Superior temporal gyrus (tissue), 1 donor: ENCODE data around the gene DAB1.

ENCODE experiments used
- DNase-seq: peaks from one replicate; pipeline ENCODE4 v3.0.0-alpha.2; 2016; ENCODE audit errors: extremely low spot score

The DAB1 gene

DNA sequence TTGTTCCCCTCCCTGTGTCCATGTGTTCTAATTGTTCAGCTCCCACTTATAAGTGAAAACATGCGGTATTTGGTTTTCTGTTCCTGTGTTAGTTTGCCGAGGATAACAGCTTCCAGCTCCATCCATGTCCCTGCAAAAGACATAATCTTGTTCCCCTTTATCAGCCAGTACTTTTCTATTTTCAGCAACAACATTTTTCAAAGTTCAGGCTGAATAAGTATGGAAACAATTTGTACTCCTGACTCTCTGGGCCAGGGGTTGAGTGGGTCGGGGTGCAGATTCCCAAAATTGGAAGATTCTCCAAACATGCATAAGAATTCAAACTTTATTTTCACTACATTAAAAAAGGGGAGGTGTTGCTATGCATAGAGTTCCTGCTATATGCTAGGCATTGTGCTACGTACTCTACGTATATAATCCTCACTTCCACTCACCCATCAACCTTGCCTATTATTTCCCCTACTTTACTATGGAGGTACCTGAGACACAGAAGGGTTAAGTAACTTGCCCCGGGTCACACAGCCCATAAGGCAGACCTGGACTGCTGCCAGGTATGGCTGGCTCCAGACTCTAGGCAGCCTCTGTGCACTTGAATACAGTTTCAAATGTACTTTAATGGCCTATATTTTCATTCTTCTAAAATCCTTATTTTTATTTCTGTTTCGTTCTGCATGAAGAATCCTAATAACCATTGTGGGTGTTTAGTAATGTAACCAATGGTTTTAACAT lies 341.0 kb downstream of the DAB1 start:
- DNase-seq = no peak

DNA sequence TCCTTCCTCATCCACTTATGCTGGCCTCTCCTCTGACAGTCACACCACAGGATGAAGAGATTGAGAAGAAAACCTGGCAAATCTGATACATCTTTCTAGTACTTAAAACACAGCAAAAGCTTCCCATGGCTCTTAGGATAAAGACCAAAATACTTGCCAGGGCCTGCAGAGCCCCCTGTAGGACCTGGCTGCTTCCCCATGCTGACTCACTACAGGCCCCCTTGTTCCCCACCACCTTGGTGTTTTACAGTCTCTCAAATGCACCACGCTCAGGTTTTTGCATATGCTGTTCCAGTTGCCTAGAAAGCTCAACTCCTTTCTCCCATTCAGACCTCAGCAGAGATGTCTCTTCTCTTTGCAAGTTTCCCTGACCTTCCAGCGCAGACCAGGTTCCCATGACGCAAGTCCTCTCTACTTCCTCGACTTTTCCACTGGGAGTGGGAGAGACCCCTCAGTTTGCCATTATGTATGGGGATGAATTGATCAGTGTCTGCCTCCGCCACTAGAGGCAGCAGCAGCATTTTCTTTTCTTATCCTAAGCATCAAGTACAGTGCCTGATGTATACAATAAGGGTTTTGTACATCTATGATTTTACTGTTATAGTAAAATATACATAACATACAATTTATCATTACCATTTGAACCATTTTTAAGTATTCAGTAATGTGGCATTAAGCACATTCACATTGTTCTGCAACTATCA lies 344.3 kb downstream of the DAB1 start:
- DNase-seq = no peak

DNA sequence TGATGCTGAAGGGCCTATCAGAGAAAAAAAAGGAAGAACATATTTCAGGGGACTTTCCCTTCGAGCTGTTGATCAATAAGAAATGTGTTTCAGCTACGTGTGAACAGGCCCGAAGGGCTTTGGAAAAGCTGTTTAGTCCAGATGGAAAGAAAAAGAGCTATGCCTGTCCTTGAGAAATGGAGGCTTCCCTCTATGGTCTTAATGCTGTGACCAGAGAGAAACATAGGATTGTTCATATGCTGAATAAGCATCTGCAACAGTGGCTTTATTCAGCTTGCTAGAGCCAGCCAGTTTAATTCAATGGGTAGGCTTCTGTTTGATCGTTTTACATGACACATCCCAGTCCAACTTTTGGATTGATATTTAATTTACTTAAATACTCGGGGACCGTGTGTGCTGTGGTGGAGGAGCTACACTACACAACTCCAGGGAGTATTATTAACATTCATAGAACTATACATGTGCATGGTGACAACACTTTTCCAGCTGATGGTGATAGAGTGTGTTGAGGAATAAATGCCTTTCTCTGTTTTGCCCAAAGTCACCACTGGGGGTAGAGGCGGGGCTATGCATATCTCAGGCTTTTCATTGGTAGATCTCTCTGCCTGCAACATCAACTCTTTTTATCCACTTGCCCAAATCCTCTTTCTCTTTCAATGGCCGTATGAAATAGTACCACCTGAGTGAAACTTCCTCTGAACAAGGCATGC lies 351.3 kb downstream of the DAB1 start:
- peak; percentile 31 for DNase-seq

DNA sequence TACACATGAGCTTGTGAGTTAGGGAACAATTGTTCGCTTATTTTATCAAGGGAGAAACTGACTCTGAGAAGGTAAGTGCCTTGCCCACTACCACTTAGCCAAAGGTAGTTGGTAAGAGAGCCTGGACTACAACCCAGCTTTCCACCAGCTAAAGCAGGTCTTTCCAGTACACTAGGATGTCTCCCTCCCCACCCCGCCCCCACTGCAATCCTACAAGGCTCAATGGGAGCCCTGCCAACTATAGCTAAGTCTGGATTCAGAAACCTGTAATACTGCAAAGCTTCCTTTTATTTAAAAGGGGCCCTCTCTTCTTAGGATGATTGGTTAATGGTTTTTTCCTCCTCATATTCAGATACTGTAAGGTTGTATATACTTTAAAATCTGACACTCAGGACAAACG lies 356.0 kb downstream of the DAB1 start:
- no peak for DNase-seq

DNA sequence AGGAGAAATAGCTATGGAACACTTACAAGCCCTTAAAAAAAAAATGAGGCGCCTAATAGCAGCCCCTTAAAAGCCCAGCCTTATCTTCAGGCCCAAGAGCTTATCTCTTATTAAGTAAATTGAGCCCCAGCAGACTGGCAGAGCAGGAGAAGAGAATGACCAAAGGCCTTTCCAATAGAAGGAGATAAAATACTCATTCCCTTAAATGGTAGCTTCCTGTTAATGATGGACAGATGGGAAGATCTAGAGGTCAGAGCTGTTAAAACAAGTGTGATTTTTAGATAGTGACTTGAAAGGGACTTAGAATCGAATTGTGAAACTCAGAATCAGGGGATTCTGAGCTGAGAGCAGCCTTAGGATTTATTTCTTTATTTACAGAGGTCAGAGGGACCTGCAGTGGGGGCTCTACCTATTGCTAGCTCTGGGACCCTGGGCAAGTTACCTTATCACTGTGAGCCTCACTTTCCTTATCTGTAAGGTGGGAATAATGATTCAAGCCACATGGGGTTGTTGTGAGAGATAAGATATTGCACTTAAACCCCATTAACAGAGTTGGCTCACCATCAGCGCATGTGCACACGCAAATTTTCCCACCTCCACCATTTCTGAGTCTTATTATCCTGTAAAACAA lies 356.8 kb downstream of the DAB1 start:
- no peak for DNase-seq

DNA sequence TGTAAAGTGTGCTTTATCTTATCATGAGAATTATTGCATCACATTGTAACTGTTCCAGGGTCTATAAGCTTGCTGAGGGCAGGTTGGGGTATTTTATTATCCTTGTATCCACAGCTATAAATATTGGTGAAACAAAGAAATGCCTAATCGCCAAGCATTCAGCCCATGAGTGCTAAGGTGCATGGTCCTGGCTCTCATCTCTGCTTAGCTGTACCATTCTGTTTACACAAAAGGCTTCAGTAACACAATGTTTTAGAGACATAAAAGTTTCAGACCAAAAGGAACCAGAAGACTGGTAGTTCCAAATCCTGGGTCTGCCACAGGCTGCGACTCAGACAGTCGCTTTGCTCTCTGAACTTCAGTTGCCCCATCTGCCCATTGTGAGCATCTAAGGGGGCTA lies 358.4 kb downstream of the DAB1 start:
- DNase-seq = no peak

DNA sequence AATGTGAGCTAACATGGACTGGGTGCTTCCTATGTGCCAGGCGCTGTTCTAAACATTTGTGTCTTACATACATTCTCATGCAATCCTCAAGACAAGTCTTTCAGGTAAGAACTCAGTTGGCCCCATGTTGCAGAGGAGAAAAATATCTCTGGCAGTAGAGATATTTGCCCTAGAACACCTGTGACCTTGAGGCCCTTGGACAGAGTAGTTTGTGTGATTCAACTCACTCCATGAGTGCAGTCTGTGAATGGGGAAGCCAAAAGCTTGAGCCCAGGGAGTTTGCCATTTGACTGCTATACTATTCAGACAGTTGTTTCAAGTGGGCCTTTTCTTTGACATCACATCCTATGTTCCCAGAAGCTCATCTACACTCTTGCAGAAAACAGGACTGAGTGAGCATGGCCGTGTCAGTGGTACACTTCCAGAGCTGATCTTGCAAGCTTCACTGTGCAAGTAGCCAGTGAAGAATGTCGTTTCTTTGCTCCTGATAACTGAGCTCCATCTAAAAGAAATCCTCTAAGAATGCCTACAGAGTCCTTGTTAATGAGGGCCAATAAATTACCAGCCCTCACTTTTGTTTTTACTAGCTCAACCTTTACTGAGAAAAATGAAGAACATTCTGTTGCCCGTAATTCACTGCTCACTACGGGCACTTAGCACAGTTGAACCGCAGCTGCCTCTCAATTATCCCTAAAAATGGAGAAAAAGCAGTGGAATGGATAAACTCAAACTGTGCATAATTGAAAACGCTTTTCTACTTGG lies 359.3 kb downstream of the DAB1 start:
- DNase-seq = no peak

DNA sequence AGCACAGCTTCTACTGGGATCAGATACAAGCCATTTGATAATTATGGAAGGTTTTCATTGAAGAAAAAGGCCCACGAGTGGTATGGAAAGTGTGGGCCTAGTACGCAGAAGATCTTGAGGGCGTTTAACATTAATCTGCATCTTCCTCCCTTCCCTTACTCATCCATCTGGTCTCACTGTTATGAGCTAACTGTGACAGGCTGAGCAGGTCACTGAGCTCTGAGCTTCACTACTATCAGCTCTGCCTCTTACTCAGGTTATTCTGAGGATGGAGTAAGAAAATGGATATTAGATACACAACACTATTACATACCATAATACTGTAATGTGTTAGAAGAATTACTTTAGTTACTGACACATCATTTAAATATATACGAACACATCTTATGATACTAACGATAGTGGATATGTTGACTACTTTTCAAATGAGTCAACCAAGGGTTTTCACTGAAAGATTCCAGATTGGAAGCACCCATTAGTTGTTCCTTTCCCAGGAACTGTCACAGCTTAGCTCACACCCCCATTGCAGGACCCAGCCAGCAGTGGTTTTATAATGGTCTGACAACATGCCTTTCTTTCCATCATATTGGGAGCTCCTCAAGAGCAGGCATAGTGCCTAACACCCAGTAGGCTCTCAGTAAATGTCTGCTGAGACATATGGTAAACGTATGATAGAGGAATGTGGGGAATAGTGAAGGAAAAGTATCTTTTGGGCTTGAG lies 360.3 kb downstream of the DAB1 start:
- DNase-seq = peak; percentile 38

DNA sequence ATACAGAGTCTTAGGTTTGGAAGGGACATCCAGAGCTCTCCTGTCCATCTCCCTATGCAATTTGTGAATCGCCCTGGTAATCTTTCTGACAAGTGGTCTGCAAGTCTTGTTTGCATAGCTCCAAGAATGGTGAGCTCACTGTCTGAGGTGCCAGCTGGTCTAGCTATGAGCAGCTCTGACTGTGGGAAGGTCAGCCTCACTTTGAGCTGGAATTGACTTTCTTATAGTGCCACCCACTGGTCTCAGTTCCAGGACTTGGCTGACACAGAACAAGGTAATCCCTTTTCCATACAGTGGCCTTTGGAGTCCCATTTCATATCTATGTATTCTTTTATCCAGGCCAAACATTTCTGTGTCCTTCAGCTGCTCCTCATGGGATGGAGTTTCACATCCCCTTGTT lies 362.5 kb downstream of the DAB1 start:
- DNase-seq = no peak

DNA sequence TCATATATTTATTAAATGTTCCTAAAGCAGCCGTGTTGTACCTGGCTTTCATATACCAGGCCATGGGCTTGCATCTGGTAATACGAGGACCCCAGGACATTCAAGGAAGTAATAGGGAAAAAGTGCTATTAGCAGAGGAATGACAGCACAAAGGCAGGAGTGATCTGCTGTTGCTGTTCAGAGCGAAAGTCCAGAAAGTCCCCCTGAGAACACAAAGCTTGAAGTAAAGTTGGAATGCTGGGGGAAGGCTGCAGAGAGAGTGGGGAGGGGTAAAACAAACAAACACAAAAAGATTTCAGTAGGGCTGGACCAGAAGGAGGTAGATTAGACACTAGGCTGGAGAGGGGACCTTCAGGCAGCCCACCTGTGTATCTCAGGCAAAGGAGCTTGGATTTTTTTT lies 363.4 kb downstream of the DAB1 start:
- no peak for DNase-seq

DNA sequence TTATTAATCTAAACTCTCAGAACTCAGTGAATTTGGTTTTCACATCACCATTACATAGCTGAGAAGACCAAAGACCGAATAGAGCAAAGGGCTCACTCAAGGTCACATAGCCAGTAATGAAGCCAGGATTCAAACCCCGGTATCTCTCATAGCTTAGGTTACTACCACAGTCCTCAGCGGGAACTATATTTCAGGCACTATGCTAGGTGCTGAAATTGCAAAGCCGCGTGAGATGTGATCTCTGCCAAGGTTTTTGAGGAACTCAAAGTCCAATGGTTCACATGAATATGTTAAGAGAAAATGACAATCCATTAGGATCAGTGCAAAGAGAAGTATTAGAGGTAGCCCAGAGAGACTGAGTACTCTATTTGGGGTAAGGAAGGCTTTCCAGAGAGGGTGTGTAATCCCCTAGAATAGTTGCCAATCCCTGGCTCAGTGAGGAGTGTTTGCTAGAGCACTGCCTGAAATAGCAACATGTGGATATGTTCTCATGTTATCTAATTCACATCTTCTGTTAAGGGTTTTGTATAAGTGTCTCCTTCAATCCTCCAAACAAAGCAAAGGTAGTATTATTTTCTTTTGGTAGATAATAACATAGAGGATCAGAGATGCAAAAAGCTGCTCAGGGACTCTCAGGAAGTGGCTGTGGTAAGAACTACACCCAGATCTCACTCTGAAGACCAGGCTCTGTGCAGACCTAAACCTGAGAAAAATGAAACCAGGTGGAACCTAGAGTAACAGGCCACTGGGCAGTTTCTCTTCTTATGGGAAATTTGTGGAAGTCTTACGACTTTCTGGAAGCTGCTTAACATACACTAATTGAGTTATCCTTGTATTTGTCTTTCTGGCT lies 365.0 kb downstream of the DAB1 start:
- DNase-seq = no peak

DNA sequence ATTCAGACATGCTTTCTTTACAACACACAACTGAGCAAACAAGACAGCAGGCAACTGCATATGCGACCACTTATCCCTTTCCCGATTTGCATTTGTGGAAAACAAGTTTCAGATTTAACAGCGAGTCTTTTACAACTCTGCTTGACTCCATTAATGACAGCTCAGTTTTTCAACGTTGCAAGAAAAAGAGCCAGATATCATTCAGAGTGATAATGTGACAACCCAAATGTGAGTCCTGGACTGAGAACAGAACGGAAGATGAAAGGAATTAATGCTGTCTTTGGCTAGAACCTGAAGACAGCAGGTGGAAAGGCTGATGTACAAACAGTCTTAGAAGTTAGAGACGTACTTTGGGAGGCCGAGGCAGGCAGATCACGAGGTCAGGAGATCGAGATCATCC lies 375.0 kb downstream of the DAB1 start:
- no peak for DNase-seq

DNA sequence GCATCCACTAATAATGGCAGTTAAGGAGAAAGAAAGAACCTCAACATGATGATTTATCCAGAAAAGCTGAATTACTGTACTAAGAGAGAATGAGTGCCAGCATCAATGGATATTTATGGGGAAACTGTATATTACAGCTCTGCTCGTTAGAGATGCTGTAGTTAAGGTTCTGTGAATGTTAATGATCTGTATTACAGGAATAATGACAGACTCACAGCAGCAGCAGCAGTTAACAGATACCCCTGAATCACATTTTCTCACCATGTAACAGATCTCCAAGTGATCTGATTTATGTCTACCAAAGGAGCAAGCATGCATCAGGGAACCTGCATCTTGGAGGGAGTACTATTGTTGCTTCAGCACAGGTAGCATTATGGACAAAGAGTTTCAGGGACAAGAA lies 377.4 kb downstream of the DAB1 start:
- no peak for DNase-seq

DNA sequence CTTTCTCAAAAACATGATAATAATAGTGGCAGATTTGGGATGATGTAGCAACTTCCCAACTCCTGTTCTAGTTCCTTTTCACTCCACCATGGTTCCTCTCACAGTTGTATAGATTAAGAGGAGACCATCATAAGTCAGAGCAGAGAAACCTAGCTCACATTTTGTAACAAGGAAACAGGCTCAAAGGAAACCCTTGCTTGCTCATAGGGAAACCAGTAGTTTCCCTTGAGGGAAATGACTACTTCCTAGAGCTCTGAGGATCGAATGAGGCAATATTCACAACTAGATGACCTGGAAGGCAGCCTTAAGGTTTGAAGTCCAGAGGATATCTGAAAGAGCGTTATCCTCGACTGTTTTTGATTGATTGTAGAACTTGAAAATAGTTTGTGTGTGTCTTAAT lies 382.0 kb downstream of the DAB1 start:
- DNase-seq = no peak

DNA sequence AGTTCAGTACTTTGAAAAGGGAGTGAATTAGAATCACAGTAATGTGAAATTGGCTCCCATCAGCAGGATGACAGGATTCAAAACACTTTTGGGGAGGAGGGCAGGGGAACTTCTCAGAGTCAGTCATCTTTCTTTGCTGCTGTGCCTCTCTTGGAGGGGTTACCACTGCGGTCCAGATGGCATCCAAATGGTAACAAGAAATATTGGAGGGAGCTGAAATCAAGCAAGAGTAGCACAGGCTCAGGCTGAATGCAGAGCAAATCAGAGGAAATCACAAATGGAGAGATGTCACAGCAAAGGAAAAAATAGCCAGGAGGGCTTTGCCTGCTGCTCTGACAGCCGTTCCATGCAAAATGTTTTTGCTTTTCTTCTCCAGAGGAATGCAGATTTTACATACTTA lies 383.0 kb downstream of the DAB1 start:
- DNase-seq = no peak

DNA sequence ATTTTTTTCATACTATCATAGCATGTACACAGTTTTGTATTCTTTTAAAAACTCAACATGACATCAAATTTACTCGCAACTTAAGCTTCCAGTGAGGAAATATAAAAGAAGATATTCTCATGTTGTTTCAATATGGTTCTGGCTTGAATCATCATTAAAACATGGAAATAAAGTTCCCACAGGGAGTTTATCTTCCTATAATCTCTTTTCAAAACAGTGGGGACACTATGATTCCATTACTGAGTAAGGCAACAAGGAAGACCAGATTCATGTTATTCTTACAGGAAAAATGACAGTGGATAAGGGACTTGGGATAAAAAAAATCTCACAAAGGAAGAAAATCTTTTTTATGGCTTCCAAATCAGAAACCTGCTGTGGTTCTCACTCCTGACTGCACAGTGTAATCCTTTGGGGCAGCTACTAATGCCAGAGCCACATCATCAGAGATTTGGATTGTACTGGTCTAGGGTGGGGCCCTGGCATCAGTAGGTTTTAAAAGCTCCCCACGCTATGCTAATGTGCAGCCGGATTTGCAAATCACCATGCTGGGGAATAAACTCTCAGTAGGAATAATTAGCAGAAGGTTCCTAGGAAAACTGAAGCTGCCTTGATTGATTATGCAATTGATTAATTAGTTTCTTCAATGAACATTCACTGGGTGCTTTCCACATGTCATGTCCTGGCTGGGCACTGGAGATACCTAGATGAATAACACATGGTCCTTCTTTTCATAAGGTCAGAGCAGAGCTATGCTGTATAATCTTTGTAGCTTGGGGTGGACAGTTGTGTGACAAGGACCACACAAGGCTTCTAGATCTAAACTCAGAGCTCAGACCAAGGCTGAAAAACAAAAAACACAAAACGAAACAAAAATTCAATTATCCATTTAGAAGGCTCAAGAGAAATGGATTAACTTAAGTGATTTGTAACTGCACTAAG lies 386.9 kb downstream of the DAB1 start:
- no peak for DNase-seq

DNA sequence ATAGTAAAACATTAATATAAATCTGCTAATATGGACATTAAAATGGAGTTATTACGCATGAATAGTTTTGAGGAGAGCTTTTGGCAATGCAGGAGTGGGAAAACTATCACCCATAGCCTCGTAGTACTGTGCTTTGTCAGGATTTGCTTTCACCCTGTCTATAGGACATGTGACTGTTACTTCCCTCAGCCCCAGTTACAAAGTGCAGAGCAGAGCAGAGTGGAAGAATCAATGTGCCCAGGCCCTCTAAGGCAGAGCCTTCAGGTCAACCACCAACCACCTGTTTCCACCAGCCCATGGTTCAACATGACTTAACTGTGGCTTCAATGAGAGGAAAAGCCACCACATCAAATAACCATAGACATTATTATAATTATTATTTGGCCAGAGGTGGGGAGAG lies 389.1 kb downstream of the DAB1 start:
- DNase-seq = no peak

DNA sequence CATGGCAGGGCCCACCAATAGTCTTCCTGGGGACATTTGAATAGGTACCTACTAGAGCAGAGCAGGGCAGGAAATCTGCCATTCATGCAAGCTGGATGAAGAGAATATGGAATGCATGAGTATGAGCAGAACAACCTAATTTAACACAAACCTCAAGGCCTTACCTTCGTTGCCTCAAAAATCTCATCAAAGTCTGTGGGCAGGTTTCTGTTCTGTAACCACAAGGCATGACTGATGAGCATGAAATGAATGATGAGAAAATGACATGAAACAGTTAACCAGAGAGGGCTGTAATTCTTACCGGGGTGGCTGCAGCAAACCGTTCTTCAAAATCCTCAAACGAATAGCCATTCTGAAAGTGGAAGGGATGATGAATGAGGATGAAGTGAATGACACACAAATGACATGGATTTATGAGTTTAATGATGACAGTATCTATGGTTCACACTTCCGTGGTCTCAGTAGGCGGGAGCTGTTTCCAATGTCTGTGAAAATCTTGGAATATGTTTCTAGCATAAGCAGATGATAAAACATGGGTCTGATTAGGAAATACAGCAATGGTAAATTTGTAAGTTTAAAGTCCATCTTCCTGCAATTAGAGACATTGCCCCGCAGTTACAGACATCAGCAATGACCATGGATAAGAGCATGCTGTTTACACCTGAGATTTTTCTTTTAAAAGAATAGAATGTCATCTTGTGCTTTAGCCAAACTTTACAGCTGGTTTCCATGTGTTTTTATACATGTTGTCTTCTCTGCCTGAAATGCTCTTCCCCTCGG lies 390.4 kb downstream of the DAB1 start:
- DNase-seq = no peak
